Stimulated activated CD8-positive, alpha-beta memory T cell treated with anti-CD3 and anti-CD28 coated beads, Interleukin-7, amount 100 ng/mL, for 24 hours (primary cell): ENCODE results near the gene MTOR.
"Not testable (repeated sequence)": the region's sequence is repeated elsewhere in the genome, so short reads cannot be mapped to it uniquely, and the experiment has no call there.

Experiments
- DNase-seq: peaks from one replicate; pipeline ENCODE4 v3.0.0-alpha.2; 2020; ENCODE audit warnings: low read depth

The MTOR gene

GRCh38 chr1:11180342-11180744, 82.0 kb downstream of the MTOR start:
- no peak for DNase-seq

DNA sequence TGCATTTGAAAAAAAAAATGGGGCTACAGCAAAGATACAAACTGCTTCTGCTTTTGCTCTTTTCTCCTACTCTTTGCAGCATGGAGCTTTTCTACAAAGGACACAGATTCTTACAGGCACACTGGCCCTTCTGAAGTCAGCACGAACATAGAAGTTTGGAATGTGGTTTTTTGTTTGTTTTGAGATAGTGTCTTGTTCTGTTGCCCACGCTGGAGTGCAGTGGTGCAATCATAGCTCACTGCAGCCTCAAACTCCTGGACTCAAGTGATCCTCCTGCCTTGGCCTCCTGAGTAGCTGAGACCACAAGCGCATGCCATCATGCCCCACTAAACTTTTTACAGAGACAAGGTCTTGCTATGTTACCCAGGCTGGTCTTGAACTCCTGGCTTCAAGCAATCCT, 82.6 kb downstream of the MTOR start:
- not testable (repeated sequence) for DNase-seq

DNA sequence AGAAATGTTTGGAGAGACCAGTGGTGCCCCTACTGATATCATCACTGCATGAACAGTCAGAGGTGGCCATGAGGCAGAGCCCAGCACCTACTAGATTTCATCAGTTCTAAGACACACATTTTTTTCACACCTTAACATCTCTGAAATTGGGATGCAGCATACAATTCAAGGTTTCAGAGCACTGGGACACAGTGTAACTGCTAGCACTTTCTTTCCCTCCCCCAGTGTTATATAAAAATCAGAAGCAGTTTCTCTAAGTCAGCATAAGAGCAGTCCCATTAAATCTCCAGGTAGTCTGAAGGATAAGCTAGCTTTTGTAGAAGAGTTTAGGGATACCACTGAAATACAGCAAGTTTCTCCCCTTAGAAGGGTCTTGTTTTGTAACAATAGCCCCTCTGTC, 83.2 kb downstream of the MTOR start:
- no peak for DNase-seq

GRCh38 chr1:11178021-11179015, 84.0 kb downstream of the MTOR start:
- DNase-seq: no peak

DNA sequence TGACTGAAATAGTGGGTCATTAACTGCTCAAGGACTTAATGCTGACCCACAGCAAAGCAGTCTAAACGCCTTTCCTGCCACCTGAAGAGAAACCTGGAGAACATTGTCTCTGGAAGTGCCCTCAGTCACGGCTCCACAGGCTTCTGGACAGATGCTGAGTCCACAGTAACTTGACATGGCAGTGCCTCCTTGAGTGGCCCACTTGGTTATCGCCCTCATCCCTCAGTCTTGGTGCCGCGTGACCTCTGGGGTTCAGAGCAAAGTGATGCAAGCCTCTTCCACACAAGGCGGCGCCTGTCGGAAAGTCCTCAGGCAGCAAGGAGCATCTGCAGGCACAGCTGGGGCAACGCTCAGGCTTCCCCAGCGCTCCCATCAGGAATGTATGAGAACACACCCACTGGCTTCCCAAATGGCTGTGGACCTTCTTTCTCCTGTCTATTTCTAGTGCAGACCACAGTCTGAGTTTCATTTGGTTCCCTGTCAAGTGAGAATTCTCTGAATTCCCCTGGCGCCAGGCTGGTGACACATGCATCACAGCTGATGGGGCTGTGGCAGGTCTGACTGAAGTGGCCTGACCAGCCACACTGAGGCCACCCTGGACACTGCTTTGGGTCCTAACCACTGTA, 86.2 kb downstream of the MTOR start:
- DNase-seq: no peak

GRCh38 chr1:11175461-11175860, 86.9 kb downstream of the MTOR start:
- DNase-seq: no peak

- DNase-seq: no peak
These were observed 87.9 kb downstream of the MTOR start for GRCh38 chr1:11174261-11174942.

DNA sequence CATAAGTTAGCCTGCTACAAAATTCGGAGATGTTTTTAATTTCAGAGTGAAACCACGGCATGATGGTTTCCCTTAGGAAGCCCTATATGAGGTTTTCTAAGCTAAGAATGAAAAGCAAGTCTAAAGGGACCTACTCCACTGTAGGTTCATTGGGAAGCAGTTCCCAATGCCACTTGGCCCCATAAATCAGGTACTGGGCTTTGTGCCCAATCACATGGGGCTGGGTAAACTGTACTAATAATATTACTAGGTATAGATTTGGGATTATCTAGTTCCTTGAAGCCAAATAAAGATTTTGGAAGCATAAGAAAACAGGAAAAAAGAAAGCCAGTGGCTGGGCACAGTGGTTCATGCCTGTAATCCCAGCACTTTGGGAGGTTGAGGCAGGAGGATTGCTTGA, 92.2 kb downstream of the MTOR start:
- DNase-seq: no peak

- DNase-seq: no peak
These were observed 93.1 kb downstream of the MTOR start for GRCh38 chr1:11169202-11169601.

- no peak for DNase-seq
These were observed 93.6 kb downstream of the MTOR start for GRCh38 chr1:11168731-11169130.

DNA sequence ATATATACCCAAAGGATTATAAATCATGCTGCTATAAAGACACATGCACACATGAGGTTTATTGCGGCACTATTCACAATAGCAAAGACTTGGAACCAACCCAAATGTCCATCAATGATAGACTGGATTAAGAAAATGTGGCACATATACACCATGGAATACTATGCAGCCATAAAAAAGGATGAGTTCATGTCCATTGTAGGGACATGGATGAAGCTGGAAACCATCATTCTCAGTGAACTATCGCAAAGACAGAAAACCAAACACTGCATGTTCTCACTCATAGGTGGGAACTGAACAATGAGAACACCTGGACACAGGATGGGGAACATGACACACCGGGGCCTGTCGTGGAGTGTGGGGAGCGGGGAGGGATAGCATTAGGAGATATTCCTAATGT, 95.6 kb downstream of the MTOR start:
- DNase-seq: not testable (repeated sequence)

DNA sequence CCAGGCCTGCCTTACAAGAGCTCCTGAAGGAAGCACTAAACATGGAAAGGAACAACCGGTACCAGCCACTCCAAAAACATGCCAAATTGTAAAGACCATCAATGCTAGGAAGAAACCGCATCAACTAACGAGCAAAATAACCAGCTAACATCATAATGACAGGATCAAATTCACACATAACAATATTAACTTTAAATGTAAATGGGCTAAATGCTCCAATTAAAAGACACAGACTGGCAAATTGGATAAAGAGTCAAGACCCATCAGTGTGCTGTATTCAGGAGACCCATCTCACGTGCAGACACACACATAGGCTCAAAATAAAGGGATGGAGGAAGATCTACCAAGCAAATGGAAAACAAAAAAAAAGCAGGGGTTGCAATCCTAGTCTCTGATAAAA, 99.6 kb downstream of the MTOR start:
- not testable (repeated sequence) for DNase-seq

DNA sequence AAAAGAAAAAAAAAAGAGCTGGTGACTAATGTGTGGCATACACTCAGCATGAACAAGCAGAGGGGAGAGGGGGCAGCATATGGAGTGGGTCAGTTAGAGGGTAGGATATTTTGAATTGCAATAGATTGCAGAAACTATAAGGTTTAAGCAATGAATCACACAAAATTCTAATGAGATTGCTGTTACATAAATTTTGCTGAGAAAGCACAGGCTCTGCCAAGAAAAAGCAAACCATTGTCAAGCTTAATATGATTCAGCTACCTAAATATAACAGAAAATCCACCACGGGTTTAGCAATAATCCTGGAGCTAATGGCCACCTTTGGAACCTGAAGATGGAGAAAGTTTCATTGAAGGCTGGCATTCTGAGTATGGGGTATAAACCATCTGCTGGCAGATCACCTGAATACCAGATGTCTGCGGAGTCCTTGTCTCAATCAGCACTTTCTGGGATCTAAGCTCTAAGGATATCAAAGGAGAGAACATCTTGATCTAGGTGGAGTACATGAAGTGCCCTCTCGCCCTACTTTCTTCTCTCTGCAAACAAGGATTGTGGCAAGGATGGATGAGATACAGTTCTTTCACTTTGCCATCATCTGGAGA, 103.5 kb downstream of the MTOR start:
- DNase-seq: no peak

DNA sequence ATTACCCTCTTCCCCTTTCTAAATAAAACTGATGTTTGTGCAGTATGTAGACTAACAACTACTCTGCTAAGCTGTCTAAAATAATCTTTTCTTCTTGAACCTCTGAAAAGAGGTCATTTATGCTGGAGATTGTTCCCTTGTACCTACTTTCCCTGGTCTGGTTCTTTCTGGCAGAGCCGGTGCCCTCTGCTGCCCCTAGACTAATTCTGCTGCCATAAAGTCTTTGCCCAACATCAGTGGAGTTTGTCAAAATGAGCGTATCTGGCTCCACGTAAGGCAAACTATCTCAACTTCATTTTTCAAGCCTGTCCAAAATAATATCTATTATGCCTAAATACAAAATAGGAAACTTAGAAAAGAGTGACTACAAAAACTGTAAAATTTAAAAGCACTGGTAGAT, 104.1 kb downstream of the MTOR start:
- no peak for DNase-seq

- DNase-seq: no peak
These were observed 104.5 kb downstream of the MTOR start for GRCh38 chr1:11157867-11158266.

GRCh38 chr1:11157394-11157793, 105.0 kb downstream of the MTOR start:
- no peak for DNase-seq

DNA sequence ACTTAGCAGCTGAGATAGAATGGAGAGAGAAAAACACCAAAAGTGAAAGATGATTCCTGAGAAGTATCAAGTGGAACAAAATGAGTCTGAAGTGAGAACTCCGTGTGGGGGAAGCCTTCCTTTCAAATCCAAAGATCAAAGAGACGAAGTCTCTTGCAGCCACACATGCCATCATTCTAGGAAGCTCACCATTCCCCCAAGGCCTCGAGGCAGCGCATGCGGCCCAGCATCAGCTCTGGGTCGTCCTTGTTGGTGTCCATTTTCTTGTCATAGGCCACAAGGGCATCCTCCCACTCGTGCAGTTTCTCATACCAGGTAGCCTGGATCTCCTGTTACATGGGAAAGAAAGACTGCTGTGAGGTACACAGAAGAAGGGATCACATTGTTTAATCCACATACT, 105.4 kb downstream of the MTOR start:
- DNase-seq: no peak

- DNase-seq: no peak
These were observed 105.9 kb downstream of the MTOR start for GRCh38 chr1:11156441-11156840.

DNA sequence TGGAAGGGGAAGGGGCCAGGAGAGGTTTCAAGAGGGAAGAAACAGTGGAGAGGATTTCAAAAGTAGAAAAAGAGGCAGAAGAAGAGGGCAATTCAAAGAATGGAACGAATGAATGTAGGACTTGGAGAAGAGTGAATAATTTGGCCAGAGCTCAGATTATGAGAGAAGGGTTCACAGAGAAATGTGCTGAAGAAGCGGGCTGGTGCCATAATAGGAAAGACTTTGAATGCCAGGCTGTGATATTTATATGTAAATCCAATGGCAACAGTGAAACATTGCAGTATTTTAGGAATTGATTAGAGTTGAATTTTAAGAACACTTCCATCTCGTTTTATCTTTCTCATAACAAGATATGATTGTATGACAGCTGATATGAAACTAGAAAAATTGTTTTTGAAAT, 109.2 kb downstream of the MTOR start:
- DNase-seq: no peak

GRCh38 chr1:11152755-11153154, 109.6 kb downstream of the MTOR start:
- DNase-seq: no peak

DNA sequence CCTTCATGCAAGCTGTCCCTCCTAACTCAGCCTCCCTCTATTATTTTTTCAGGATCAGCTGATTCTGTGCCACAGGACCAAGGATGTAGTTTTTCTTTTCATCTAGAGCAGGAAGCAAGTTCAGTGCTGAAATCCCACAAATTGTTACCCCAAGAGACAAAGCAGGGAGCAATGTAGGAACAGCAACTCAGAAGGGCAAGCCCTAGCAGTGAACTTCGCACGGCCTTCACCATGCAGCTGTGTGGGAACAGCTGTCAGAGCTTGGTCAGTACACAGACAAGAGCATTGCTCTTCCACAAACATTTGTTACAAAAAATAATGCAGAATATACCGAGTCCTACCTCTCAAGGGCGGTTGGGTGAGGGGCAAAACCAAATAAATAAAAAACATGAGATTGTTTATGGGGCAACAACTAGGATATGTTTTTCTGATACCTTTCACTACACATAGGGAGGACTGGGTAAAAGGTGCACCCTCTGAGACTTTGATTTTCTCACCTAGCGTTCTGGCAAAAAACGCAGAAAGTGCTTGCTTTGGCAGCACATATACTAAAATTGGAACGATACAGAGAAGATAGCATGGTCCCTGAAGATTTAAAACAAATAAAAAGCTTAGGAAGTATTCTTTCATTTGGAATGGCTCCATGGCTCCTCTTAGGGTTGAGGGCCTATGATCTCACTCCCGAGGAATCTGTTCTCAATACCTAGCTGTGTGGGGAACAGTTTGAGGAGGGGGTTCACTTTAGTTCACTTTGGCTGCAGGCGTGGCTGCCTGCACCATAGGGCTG, 110.3 kb downstream of the MTOR start:
- DNase-seq: no peak

GRCh38 chr1:11151114-11151513, 111.2 kb downstream of the MTOR start:
- no peak for DNase-seq
